Pulmonary artery endothelial cell (primary cell): Measurements from ENCODE around the gene LILRB5. TPM values are rescaled to one million over a fixed set of nuclear protein-coding genes. Genes with fewer than 3 reads are reported as not detected.
"Not testable (repeated sequence)": the region's sequence is repeated elsewhere in the genome, so short reads cannot be mapped to it uniquely, and the experiment has no call there.

Experiments
- DNase-seq: peaks from one replicate; pipeline ENCODE4 v3.0.0-alpha.2; 2011; ENCODE audit warnings: low read depth, low spot score
- total RNA-seq: library from RNA; depleted of rRNA; stranded (reverse); fragments of >200 nt; gene quantifications from 2 replicates; pipeline ENCODE4 v1.2.3, GENCODE V29; 2014

The LILRB5 gene
- total RNA-seq, 1 donor from 2014 or later = not detected

GRCh38 chr19:54277111-54277615 lies 20.1 kb upstream of the LILRB5 start:
- DNase-seq = not testable (repeated sequence)

GRCh38 chr19:54275951-54276350 lies 18.9 kb upstream of the LILRB5 start:
- DNase-seq = no peak

- not testable (repeated sequence) for DNase-seq
These were observed 17.4 kb upstream of the LILRB5 start for GRCh38 chr19:54274516-54274915.

GRCh38 chr19:54273821-54274220 lies 16.7 kb upstream of the LILRB5 start:
- DNase-seq = no peak

- not testable (repeated sequence) for DNase-seq
These were observed 15.1 kb upstream of the LILRB5 start for GRCh38 chr19:54272181-54272580.

GRCh38 chr19:54271587-54271986 lies 14.5 kb upstream of the LILRB5 start:
- DNase-seq = not testable (repeated sequence)

- no peak for DNase-seq
These were observed 14.0 kb upstream of the LILRB5 start for GRCh38 chr19:54271106-54271505.

GRCh38 chr19:54268936-54269335 lies 11.9 kb upstream of the LILRB5 start:
- DNase-seq = no peak

GRCh38 chr19:54266133-54266532 lies 9.1 kb upstream of the LILRB5 start:
- DNase-seq = peak; percentile 30

- DNase-seq = no peak
These were observed 5.4 kb upstream of the LILRB5 start for GRCh38 chr19:54262470-54262869.

- no peak for DNase-seq
These were observed 5.0 kb upstream of the LILRB5 start for GRCh38 chr19:54262066-54262465.

GRCh38 chr19:54256250-54257115 lies 590 bp downstream of the LILRB5 start:
- no peak for DNase-seq

- DNase-seq = no peak
These were observed 1.8 kb downstream of the LILRB5 start for GRCh38 chr19:54255105-54255775.

- DNase-seq = no peak
These were observed 2.7 kb downstream of the LILRB5 start for GRCh38 chr19:54254195-54254906.

- DNase-seq = no peak
These were observed 3.5 kb downstream of the LILRB5 start for GRCh38 chr19:54253331-54254194.

GRCh38 chr19:54252845-54253244 lies 4.2 kb downstream of the LILRB5 start:
- DNase-seq = no peak

GRCh38 chr19:54252243-54252642 lies 4.8 kb downstream of the LILRB5 start:
- no peak for DNase-seq

GRCh38 chr19:54248016-54248601 lies 9.0 kb downstream of the LILRB5 start:
- DNase-seq = peak; percentile 33

- no peak for DNase-seq
These were observed 9.8 kb downstream of the LILRB5 start for GRCh38 chr19:54247106-54247930.

- DNase-seq = no peak
These were observed 11.1 kb downstream of the LILRB5 start for GRCh38 chr19:54245936-54246335.
